ENCODE measurements around the gene RIC3. TPM values are rescaled to one million over a fixed set of nuclear protein-coding genes. Genes with fewer than 3 reads are reported as not detected.

RIC3 gene
- total and polyA plus RNA-seq, 2 of the 8 experiments (the other 6 are each of a cell fraction or from before 2014, with no cell fraction given), result 6.4 to 15.5 TPM

DNA sequence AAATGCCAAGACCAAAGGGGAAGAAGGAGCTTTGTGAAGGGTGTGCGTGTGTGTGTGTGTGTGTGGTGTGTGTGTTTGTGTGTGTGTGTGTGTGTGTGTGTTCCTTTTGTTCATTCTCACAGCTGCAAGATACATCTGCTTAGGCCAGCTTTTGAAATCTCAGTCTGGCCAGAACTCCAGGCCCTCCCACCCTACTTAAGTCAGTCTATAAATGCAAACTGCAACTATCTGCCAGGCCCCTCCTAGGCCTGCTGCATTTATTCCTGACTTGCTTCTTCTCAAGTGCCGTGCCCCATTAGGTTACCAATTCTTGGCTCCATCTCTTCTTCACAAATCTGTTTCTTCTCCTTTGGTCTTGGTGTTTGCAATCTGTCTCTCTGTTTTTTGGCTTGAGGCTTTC, 21.6 kb upstream of the RIC3 start:
- Histone ChIP-seq H3K56ac (replicated peaks; ENCODE audit: insufficient read length, low read depth, low read length) (peak overlapping the region; percentile 52), H3K4me1 (replicated peaks in 1 of 4; ENCODE audit: control insufficient read depth in 3 of 4, insufficient read depth in 4 of 4, low read length in 3 of 4) (peaks cover 0 to 3% (median 0%) of the 10 kb centered on the region in 4 experiments; a peak in 2 of 7 replicates), H3K27ac (ENCODE audit: low read depth, low read length) (no peak overlapping the region), H3K9ac (replicated peaks in 1 of 4; ENCODE audit: extremely low read depth in 1 of 4, low read depth in 3 of 4, low read length in 3 of 4) (no peak overlapping the region), H3K23ac (ENCODE audit: insufficient read length) (no peak overlapping the region), H2BK5ac (ENCODE audit: low read depth, low read length) (no peak overlapping the region), H2BK15ac (ENCODE audit: low read length) (no peak overlapping the region), H4K8ac (ENCODE audit: extremely low read depth, insufficient read depth, low read length) (no peak overlapping the region), H3K4ac (replicated peaks; ENCODE audit: insufficient read length, low read depth, low read length) (no peak overlapping the region), H3K79me2 (ENCODE audit: control insufficient read depth in 1 of 2, insufficient read depth in 2 of 2, low read length in 2 of 2) (no peaks in the 10 kb centered on the region), H4K20me1 (replicated peaks in 1 of 2; ENCODE audit: control insufficient read depth in 1 of 2, insufficient read depth in 2 of 2, low read length in 2 of 2) (no peaks in the 10 kb centered on the region), H3K4me2 (ENCODE audit: insufficient read depth in 1 of 2, low read depth in 2 of 2, low read length in 2 of 2) (no peak overlapping the region), H3K4me3 (ENCODE audit: extremely low read depth in 1 of 4, insufficient read depth in 2 of 4, low read depth in 3 of 4, low read length in 4 of 4) (no peak overlapping the region), H3K23me2 (ENCODE audit: low read depth, low read length) (no peaks in the 10 kb centered on the region; the same call in 1 of the 2 replicates), H2AFZ (ENCODE audit: low read length) (no peak overlapping the region), H2BK120ac (replicated peaks; ENCODE audit: low read depth, low read length) (no peak overlapping the region), H3K27me3 (replicated peaks in 1 of 4; ENCODE audit: control insufficient read depth in 3 of 4, extremely low read depth in 1 of 4, insufficient read depth in 3 of 4, low read length in 3 of 4) (peaks cover 0 to 7% (median under 1%) of the 10 kb centered on the region in 4 experiments; a peak in 1 of 7 replicates), H4K5ac (ENCODE audit: insufficient read length, low read depth, low read length) (no peak overlapping the region), H3K36me3 (ENCODE audit: control insufficient read depth in 2 of 4, insufficient read depth in 4 of 4, low read length in 3 of 4) (no peaks in the 10 kb centered on the region), H2AK5ac (ENCODE audit: low read depth, low read length) (no peak overlapping the region), H3K18ac (ENCODE audit: extremely low read depth, low read length) (no peak overlapping the region), H2BK20ac (ENCODE audit: low read length) (no peak overlapping the region), H3K9me3 (ENCODE audit: insufficient read depth in 2 of 2, low read depth in 1 of 2, low read length in 1 of 2) (no peaks in the 10 kb centered on the region), H3K79me1 (ENCODE audit: low read depth, low read length) (no peaks in the 10 kb centered on the region), H2BK12ac (ENCODE audit: low read depth, low read length) (no peak overlapping the region), H4K91ac (replicated peaks; ENCODE audit: insufficient read length, low read length) (no peak overlapping the region), H3K14ac (ENCODE audit: insufficient read length) (no peak overlapping the region)
- no peak for DNase-seq (ENCODE audit: low read depth in 1 of 2, low spot score in 2 of 2)
- 88% methylated on average over 1 of the region's 2 CpGs; no CpG with 5 or more reads in 1 of the 2 experiments for WGBS, 2 experiments (ENCODE audit: extremely low coverage in 1 of 2, insufficient coverage in 1 of 2, insufficient read length in 1 of 2, insufficient replicate concordance in 2 of 2, low coverage in 1 of 2, low lambda C conversion rate in 2 of 2, missing lambda C conversion rate in 1 of 2)
- ChIA-PET POLR2A (ENCODE audit: partially characterized antibody) (no interaction called here), CTCF (ENCODE audit: partially characterized antibody) (interaction anchor here (0.9 to 3.0 kb wide), 8 partner anchors 11 to 128 kb away, joined by 3 to 18 read pairs (median 5); no protein-coding TSS in a partner anchor)
- no peak for FAIRE-seq
- TF ChIP-seq TAF1 (IDR thresholded peaks at IDR 0.05; ENCODE audit: low read depth, low read length) (no peak), HDAC2 (IDR thresholded peaks at IDR 0.05; ENCODE audit: borderline replicate concordance in 1 of 2, low read depth in 2 of 2, low read length in 2 of 2) (no peak), RAD21 (IDR thresholded peaks at IDR 0.05 in 1 of 2, conservative IDR thresholded peaks at IDR 0.05 in 1 of 2; ENCODE audit: low read depth in 2 of 2, low read length in 2 of 2) (no peak), GTF2F1 (IDR thresholded peaks at IDR 0.05; ENCODE audit: borderline replicate concordance, low read depth, low read length) (no peak), KDM4A (IDR thresholded peaks at IDR 0.05; ENCODE audit: low read depth, low read length, severe bottlenecking) (no peak), CTBP2 (IDR thresholded peaks at IDR 0.05; ENCODE audit: borderline replicate concordance, insufficient read depth, insufficient read length, low read length) (no peak), CHD2 (IDR thresholded peaks at IDR 0.05; ENCODE audit: low read length) (no peak), YY1 (IDR thresholded peaks at IDR 0.05; ENCODE audit: low read depth, low read length) (no peak), TCF12 (IDR thresholded peaks at IDR 0.05; ENCODE audit: low read depth, low read length) (no peak), SIX5 (IDR thresholded peaks at IDR 0.05; ENCODE audit: low read depth, low read length) (no peak), SP1 (IDR thresholded peaks at IDR 0.05; ENCODE audit: low read depth, low read length) (no peak), SIRT6 (IDR thresholded peaks at IDR 0.05; ENCODE audit: low read length) (no peak), HDAC6 (IDR thresholded peaks at IDR 0.05; ENCODE audit: low read depth, low read length) (no peak)
